ENCODE measurements around the gene PDE7B.

The PDE7B gene

GRCh38 chr6:136189104-136189503 is 337.6 kb downstream of the PDE7B start:
- no peak overlapping the region for H3K9ac ChIP-seq
- no peaks in the 10 kb centered on the region for H3K27me3 ChIP-seq (ENCODE audit: insufficient read depth, low read depth)
- no peak overlapping the region for H2AFZ ChIP-seq (ENCODE audit: low read depth)
- no peaks in the 10 kb centered on the region for H3K79me2 ChIP-seq (ENCODE audit: insufficient read depth, low read depth)
- H3K4me3 ChIP-seq (IDR thresholded peaks at IDR 0.05; ENCODE audit: insufficient read depth, low read depth, low read length): no peak overlapping the region
- H4K20me1 ChIP-seq (ENCODE audit: insufficient read depth): no peaks in the 10 kb centered on the region
- no peak overlapping the region for H3K4me2 ChIP-seq
- no peak overlapping the region for H3K27ac ChIP-seq
- no peaks in the 10 kb centered on the region for H3K4me1 ChIP-seq (ENCODE audit: low read depth, poor library complexity, severe bottlenecking)
- TF ChIP-seq, protein P1, sequence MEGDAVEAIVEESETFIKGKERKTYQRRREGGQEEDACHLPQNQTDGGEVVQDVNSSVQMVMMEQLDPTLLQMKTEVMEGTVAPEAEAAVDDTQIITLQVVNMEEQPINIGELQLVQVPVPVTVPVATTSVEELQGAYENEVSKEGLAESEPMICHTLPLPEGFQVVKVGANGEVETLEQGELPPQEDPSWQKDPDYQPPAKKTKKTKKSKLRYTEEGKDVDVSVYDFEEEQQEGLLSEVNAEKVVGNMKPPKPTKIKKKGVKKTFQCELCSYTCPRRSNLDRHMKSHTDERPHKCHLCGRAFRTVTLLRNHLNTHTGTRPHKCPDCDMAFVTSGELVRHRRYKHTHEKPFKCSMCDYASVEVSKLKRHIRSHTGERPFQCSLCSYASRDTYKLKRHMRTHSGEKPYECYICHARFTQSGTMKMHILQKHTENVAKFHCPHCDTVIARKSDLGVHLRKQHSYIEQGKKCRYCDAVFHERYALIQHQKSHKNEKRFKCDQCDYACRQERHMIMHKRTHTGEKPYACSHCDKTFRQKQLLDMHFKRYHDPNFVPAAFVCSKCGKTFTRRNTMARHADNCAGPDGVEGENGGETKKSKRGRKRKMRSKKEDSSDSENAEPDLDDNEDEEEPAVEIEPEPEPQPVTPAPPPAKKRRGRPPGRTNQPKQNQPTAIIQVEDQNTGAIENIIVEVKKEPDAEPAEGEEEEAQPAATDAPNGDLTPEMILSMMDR (conservative IDR thresholded peaks at IDR 0.05; ENCODE audit: low read depth, low read length): no peak
- H3K36me3 ChIP-seq (ENCODE audit: insufficient read depth): no peaks in the 10 kb centered on the region

DNA sequence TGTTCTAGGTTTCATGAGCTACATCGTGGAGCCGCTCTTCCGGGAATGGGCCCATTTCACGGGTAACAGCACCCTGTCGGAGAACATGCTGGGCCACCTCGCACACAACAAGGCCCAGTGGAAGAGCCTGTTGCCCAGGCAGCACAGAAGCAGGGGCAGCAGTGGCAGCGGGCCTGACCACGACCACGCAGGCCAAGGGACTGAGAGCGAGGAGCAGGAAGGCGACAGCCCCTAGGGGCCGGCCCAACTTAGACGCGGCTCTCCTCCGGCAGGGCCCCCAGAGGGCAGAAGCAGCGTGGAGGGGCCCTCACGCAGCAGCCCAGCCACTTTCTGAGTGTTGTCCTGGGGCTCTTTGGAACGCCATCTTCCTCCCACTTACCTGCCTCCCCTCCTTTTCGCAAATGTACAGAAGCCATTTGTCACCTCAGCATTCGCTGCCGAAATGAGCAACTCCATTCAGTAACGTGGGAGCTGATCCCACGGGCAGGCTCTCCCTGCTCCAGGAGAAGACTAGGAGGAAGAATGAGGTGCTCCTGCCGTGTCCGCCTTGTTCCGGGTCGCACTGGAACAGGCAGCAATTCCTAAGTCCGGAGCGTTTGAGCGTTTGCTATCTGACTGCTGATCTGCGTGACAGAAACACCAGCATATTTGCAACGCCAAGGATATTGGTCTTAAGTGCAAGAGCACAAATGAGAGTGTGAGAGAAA is 340.3 kb downstream of the PDE7B start:
- Histone ChIP-seq H3K27me3 (ENCODE audit: insufficient read depth, low read depth) (no peaks in the 10 kb centered on the region), H3K4me2 (no peak overlapping the region), H3K79me2 (ENCODE audit: insufficient read depth, low read depth) (no peaks in the 10 kb centered on the region), H3K36me3 (ENCODE audit: insufficient read depth) (no peaks in the 10 kb centered on the region), H2AFZ (ENCODE audit: low read depth) (no peak overlapping the region), H4K20me1 (ENCODE audit: insufficient read depth) (no peaks in the 10 kb centered on the region), H3K4me3 (IDR thresholded peaks at IDR 0.05; ENCODE audit: insufficient read depth, low read depth, low read length) (no peak overlapping the region), H3K9ac (no peak overlapping the region), H3K27ac (no peak overlapping the region), H3K4me1 (ENCODE audit: low read depth, poor library complexity, severe bottlenecking) (no peaks in the 10 kb centered on the region)
- TF ChIP-seq, protein P1 (conservative IDR thresholded peaks at IDR 0.05; ENCODE audit: low read depth, low read length): no peak

DNA sequence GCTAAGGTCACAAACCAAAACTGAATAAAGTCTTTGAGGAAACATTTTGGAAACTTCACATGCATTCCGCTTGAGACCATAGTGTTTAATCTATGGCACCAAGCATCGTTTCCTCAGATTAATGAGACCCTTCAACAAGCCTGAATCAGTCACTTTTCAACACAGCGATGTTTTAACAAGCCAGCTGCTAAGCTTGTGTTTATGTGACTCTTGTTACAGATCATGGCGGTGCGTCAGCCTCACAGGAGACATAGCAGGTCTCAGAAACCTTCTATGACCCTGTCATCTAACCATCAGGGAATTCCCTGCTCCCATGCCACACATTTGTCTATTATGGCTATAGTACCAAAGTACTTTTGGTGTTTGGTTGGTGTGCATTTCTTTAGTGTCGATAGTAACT is 341.4 kb downstream of the PDE7B start:
- Histone ChIP-seq H3K9ac (no peak overlapping the region), H3K36me3 (ENCODE audit: insufficient read depth) (no peaks in the 10 kb centered on the region), H3K27ac (no peak overlapping the region), H3K4me1 (ENCODE audit: low read depth, poor library complexity, severe bottlenecking) (no peaks in the 10 kb centered on the region), H3K79me2 (ENCODE audit: insufficient read depth, low read depth) (no peaks in the 10 kb centered on the region), H3K4me3 (IDR thresholded peaks at IDR 0.05; ENCODE audit: insufficient read depth, low read depth, low read length) (no peak overlapping the region), H3K27me3 (ENCODE audit: insufficient read depth, low read depth) (no peaks in the 10 kb centered on the region), H2AFZ (ENCODE audit: low read depth) (no peak overlapping the region), H3K4me2 (no peak overlapping the region), H4K20me1 (ENCODE audit: insufficient read depth) (no peaks in the 10 kb centered on the region)
- TF ChIP-seq, protein P1 (conservative IDR thresholded peaks at IDR 0.05; ENCODE audit: low read depth, low read length): no peak

- Histone ChIP-seq H3K4me2 (no peak overlapping the region), H3K4me3 (IDR thresholded peaks at IDR 0.05; ENCODE audit: insufficient read depth, low read depth, low read length) (no peak overlapping the region), H4K20me1 (ENCODE audit: insufficient read depth) (no peaks in the 10 kb centered on the region), H3K4me1 (ENCODE audit: low read depth, poor library complexity, severe bottlenecking) (no peaks in the 10 kb centered on the region), H2AFZ (ENCODE audit: low read depth) (no peak overlapping the region), H3K79me2 (ENCODE audit: insufficient read depth, low read depth) (no peaks in the 10 kb centered on the region), H3K27me3 (ENCODE audit: insufficient read depth, low read depth) (no peaks in the 10 kb centered on the region), H3K9ac (no peak overlapping the region), H3K36me3 (ENCODE audit: insufficient read depth) (no peaks in the 10 kb centered on the region), H3K27ac (no peak overlapping the region)
- TF ChIP-seq, protein P1 (conservative IDR thresholded peaks at IDR 0.05; ENCODE audit: low read depth, low read length): no peak
Measured at GRCh38 chr6:136201732-136202131, 350.2 kb downstream of the PDE7B start.
